ENCODE results near the gene EPYC.

The EPYC gene, protein sequence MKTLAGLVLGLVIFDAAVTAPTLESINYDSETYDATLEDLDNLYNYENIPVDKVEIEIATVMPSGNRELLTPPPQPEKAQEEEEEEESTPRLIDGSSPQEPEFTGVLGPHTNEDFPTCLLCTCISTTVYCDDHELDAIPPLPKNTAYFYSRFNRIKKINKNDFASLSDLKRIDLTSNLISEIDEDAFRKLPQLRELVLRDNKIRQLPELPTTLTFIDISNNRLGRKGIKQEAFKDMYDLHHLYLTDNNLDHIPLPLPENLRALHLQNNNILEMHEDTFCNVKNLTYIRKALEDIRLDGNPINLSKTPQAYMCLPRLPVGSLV
- 0 reads per million in 2 donors for total RNA-seq

DNA sequence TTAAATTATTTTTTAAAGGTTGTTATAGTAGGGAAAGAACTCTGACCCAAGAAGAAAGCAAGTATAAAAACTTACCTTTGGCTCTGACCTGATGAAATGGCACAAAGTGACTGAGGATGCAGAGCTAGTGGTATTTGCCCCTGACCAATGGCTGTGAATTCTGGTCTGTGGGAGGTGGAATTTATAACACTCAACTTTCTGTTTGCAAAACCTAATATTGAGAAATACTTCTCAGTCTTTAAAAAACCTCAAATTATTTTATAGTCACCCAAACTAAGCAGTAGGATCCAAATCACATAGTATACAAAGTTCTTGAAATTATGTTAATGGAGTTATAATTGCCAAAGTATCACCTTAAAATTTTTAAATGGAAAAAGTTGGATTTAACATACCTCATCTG lies at the start of gene EPYC:
TSS of gene EPYC (minus strand) at position 101 of the 400 bp plus-strand sequence. CDS start 2,407 bp downstream, outside the sequence.
- DNase-seq, result no peak

DNA sequence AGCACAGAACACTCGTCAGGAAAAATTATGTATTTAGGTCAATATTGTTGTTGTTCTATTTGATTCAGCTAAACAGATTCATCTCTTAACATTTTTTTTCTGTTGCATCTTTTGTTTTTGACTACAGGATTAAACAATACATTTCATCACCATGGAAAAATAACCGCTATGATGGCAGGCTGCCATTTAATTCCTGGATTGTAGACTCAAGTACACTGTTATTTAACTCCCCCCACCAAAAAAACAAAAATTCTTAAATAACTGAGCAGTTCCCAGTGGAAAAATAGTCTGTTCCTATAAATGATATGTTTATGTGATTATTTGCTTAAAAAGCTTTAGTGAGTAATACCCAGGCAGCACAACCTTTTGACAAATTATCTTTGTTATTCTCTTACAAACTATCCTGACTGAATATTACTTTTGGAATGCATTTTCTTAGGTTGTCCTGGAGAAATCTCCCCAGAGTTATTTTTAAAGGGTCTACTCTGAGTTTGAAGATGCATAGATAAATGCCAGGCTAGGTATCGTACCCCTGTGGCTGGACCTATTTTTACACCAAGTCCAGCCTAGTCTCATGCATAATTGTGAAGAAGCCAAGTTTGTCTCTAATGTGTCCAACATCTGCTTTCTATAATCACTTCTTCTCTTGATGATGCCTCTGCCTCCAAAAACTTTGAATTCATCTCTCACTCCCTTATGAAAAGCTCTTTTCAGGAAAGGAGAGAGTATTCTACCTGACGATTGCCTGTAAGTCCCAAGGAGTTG lies 49.4 kb upstream of the EPYC start:
- no peak for DNase-seq

DNA sequence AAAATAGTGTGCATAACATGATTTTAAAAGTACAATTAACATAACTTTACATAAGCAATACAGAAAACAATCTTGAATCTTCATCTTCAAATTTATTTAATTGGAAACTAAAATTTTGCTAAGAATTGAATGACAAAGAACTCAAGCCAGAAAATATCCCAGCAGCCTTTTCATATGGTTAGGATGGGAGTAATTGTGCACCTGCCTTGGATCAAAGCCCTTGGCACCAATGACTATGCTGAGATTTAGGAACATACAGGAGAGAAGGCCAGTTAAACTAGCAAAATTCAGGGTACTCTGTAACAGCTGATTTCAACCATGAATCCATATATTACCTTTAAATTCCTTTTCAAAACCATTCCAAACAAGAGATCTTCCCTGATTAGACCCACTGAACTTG lies 47.3 kb upstream of the EPYC start:
- no peak for DNase-seq

GRCh38 chr12:91044586-91044985 lies 39.8 kb upstream of the EPYC start:
- DNase-seq, result no peak

DNA sequence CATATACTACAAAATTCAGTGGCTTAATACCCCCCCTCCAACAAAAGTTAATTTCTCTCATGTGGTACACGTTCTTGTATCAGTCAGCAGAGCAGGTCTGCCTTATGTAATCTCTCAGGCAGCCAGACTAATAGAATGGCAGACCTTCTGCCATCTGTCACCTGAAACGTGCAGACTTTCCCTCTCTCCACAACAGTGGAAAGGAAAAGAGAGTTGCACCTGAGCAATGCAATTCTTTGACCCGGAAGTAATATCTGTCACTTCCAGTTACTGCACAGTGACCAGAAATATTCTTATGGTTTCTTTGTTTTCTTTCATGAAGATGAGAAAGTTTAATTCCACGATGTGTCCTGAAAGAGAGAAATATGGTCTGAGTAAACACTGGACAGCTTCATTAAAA lies 38.6 kb upstream of the EPYC start:
- DNase-seq, result no peak

DNA sequence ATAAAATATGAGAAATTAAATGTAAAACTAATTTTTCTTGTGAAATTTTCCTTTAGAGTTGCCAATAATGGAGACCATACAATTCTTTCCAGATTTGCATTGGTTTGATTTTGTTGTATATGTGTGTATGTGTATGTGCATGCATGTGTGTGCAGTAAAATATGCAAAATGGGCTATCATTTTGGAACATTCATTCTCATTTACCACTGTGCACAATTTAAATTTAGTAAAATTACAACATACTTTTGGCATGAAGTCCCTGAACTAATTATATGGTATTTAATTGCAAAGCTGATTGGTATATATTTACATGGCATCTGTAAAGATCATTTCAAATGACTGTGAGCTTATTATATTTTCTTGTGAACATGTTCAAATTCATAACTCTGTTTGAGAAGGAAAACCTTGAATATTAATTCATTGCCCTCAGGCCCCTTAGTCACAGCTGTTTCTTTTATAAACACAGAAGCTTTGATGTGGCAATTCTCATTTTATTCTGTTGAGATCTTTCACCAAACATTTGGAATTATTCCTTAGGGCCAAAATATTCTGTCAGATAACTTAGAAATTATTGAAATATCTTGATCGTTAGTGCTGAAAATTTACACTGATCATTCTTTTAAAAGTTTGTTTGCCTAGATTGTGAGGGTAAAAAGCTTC lies 35.5 kb upstream of the EPYC start:
- no peak for DNase-seq

DNA sequence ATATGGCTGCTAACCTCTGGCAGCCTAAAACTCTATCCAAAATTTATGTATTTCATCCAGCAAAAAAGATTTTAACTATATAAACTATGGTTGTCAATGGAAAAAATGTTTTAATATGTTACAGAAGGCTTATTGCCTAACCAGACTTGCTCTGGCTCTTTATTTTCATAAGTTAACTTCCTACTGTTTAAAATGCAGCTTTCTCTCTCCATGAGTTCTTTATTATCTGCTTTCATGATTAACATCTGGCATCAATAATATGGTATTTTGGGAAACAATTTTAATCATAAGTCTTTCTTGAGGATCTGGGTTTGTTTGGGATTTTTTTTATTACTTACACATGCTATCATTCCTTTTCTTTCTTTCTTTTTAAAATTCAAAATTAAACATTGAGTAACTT lies 32.5 kb upstream of the EPYC start:
- DNase-seq, result no peak

DNA sequence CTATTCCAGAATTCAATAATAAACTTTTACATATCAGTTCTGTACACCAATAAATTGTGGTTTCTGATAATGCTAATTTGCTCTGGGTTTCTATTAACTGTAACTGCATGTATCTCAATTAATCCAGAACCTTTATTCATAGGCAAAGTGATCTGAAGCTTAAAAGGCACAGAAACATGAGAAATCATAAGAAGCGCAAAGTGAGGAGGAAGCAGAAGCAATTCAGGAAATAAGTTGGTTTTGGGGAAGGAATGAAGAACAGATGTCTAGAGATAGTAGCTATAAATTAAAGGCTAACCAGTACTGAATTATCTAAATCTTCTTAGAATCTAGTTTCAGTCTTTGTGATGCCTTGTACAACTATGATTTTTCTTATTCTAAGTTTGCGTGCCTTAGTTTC lies 28.5 kb upstream of the EPYC start:
- DNase-seq, result no peak

DNA sequence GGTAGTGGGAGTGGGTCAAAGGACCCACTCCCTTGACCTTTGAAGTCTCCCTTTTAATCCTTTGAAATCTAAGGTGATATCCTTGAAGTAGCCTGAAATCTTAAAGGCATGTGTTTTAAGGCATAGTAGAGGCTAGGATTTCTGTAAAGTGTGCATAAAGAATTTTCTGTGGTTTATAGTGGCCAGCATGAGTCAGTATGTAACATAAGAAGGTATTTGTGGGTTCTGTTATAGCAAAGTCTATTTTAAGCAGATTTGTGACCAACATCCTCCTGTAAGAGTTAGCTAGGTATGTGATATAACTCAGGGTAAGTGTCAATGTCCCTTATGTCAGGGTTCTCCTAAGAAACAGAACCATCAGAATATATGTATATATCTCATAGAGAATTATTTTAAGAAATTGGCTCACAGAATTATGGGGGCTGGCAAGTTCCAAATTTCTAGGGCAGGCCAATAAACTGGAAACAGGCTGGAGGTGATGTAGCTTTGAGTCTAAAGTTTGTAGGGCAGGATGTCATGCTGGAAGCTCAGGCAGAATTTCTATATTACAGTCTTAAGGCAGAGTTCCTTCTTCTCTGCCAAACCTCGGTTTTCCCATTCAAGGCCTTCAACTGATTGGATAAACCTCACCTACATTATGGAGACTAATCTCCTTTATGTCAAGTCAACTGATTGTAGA lies 18.7 kb upstream of the EPYC start:
- DNase-seq, result no peak

- no peak for DNase-seq
Observed at GRCh38 chr12:91021076-91021475, 16.3 kb upstream of the EPYC start.

GRCh38 chr12:91019455-91019854 lies 14.7 kb upstream of the EPYC start:
- DNase-seq, result no peak

- no peak for DNase-seq
Observed at GRCh38 chr12:91017511-91018263, 12.9 kb upstream of the EPYC start.

DNA sequence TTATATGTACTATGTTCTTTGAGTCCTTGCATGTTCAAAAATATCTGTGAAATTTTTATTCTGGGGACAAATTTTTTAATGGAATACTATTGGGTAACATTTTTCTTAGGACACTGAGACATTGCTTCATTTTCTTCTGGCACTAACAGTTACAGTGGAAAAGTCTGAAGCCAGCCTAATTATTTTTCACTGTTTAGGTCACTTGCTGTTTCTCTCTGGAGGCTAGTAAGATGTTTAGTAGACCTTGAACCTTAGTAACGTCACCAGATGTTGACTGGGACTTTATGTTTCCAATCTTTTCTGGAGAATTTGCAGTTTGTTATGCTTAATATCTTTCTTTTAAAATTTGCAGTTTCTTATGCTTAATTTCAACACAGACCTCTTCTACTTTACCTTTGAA lies 12.3 kb upstream of the EPYC start:
- no peak for DNase-seq

DNA sequence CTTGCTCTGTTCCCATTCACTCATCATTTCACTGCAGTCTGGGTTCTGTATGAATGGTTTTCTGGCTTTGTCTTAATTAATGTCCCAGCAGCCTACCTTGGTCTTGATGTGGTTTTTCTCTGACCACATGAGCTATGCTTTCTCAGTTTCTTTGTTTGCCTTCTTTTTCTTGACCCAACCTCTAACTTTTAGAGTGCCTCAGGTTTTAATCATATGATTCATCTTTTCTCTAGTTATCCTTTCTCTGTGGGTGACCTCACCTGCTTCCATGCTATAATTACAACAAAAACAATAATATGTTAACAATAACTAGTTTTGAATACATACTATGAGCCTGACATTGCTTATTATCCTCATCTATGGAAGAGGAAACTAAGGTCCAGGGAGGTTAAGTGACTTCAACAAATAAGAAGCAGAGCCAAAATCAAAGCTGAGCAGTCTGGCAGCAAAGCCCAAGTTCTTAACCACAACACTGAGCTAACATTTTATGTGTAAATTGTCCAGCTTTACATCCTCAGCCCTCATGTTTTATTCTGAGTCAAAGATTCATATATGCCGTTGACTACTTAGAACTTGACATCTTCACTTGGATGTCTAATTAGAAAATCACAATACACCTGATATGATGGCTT lies 4.7 kb upstream of the EPYC start:
- DNase-seq, result no peak

- DNase-seq, result no peak
Observed at GRCh38 chr12:91007531-91008290, 2.9 kb upstream of the EPYC start.

GRCh38 chr12:91003737-91004136 lies 1.0 kb downstream of the EPYC start:
- DNase-seq, result no peak

DNA sequence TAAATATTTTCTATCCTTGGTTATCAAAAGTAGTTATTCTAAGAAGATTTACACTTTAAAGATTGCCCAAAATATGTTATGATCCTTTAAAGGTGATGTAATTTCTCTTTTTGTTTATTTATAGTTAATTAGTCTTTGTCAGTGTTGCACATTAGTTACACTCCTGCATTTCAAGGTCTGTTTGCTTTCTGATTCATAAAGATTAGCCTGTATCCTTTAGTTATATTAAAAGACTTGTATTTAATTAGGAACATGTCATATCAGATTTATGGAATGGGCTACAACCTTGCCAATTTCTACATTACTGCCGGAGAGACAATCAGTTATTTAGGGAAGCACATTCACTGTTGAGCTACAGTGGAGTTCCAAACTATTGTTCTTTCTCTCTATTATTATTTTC lies 3.5 kb downstream of the EPYC start:
- no peak for DNase-seq

DNA sequence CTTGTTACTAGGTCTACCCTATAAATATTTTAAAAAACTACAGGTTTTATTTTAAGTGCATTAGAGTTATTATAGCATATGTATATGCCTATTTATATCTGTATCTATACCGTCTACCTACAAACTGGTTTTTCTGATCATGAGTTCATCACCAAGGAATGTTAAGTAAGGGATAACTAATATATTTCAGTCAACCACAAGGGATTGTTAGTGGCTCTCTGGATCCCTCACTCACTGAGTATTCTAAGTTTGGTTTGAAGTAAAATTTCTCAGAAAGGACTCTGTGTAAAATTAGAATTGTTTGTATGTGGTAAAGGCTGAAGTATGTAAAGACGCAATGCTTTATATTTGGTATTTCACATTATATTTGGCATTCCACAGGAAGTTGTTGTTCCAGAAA lies 4.8 kb downstream of the EPYC start:
- DNase-seq, result no peak

DNA sequence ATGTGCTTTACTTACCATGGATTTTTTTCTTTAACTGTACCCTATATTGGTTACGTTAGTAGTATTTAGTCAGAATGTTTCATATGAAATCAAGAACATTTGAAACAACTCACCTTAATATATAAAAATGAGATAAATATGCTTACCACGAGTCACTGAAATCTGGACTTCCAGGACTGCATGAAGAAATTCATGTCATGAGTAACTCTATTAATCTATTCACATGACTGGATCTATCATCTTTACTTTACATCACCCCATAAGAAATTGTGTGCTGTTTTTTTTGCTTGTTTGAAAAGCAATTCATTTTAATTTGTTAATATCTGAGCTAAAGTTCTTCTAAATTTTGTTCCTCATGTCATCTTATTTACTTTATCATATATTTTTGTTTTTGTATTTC lies 5.2 kb downstream of the EPYC start:
- no peak for DNase-seq

- no peak for DNase-seq
Observed at GRCh38 chr12:90995010-90995409, 9.8 kb downstream of the EPYC start.

- no peak for DNase-seq
Observed at GRCh38 chr12:90991952-90992465, 12.8 kb downstream of the EPYC start.
